Thoracic aorta (tissue), 2 donors: ENCODE measurements around the gene ZDHHC7. TPM values are rescaled to one million over a fixed set of nuclear protein-coding genes. Genes with fewer than 3 reads are reported as not detected.

Experiments used
- ATAC-seq: fragments of 150-250 bp; one replicate; pipeline ENCODE4 v1.8.0; 2017; ENCODE audit warnings: low read depth; ENCODE audit not compliant: insufficient number of reproducible peaks, low FRiP score
- DNase-seq: peaks from one replicate; pipeline ENCODE4 v3.0.0-alpha.2; 2020; ENCODE audit warnings: low spot score
- H3K27ac ChIP-seq, 2 donors: fragments of 200-600 bp; sonication (generic); 1 replicate in 1 of 2; 2 replicates in 1 of 2; pipeline ENCODE4 v1.5.1; 2016; ENCODE audit warnings: mild to moderate bottlenecking in 2 of 2, moderate library complexity in 2 of 2
- H3K27me3 ChIP-seq: fragments of 200-600 bp; sonication (generic); replicated peaks from 2 replicates; pipeline ENCODE4 v1.6.0; 2016; ENCODE audit warnings: mild to moderate bottlenecking; ENCODE audit not compliant: insufficient read depth
- H3K36me3 ChIP-seq: fragments of 200-600 bp; sonication (generic); one replicate; pipeline ENCODE4 v1.5.1; 2016
- H3K4me1 ChIP-seq, 2 donors: fragments of 200-600 bp; sonication (generic); 1 replicate in 1 of 2; 2 replicates in 1 of 2; pipeline versions ENCODE4 v1.5.1 to v1.6.0; 2016; ENCODE audit warnings: low read depth in 2 of 2, mild to moderate bottlenecking in 1 of 2; ENCODE audit not compliant: control insufficient read depth in 1 of 2
- H3K4me3 ChIP-seq: fragments of 200-600 bp; sonication (generic); 2 replicates; pipeline ENCODE4 v1.5.1; 2016; ENCODE audit warnings: mild to moderate bottlenecking
- H3K9me3 ChIP-seq: fragments of 200-600 bp; sonication (generic); 2 replicates; pipeline ENCODE4 v1.5.1; 2016
- CTCF ChIP-seq: fragments of 200-600 bp; sonication (generic); IDR thresholded peaks from one replicate; pipeline ENCODE4 v1.5.1; 2019; ENCODE audit warnings: antibody characterized with exemption
- total RNA-seq, 2 donors: library from RNA; depleted of rRNA; stranded (reverse); fragments of >200 nt; gene quantifications; one replicate each; pipeline versions ENCODE4 v1.1.0 to v1.2.3, GENCODE V29; 2016

Gene ZDHHC7
- total RNA-seq, 2 donors from 2014 or later = 63.7 to 80.8 TPM

- Histone ChIP-seq H3K36me3 (no peaks in the 10 kb centered on the region), H3K27me3 (no peaks in the 10 kb centered on the region), H3K4me3 (no peak overlapping the region), H3K4me1 (peaks cover 18 to 28% of the 10 kb centered on the region in 2 donors), H3K9me3 (no peaks in the 10 kb centered on the region), H3K27ac (no peak overlapping the region)
- no peak for TF ChIP-seq CTCF
- no peak for ATAC-seq
- no peak for DNase-seq
Measured at GRCh38 chr16:85029981-85030401, 18.7 kb upstream of the ZDHHC7 start.

- H3K9me3 ChIP-seq = no peaks in the 10 kb centered on the region
- H3K4me3 ChIP-seq = peak overlapping the region; percentile 95
- DNase-seq (no peak), ATAC-seq (no peak)
- TF ChIP-seq CTCF = no peak
- peaks cover 18 to 28% of the 10 kb centered on the region in 2 donors for H3K4me1 ChIP-seq
- H3K27me3 ChIP-seq = no peaks in the 10 kb centered on the region
- H3K27ac ChIP-seq = peak overlapping the region in 1 of 2 donors; percentile 79
- H3K36me3 ChIP-seq = no peaks in the 10 kb centered on the region
Measured at GRCh38 chr16:85029408-85029784, 18.1 kb upstream of the ZDHHC7 start.

- peak; percentile 48 for ATAC-seq
- Histone ChIP-seq H3K27ac (peak overlapping the region; percentile 16 to 79), H3K27me3 (no peaks in the 10 kb centered on the region), H3K36me3 (no peaks in the 10 kb centered on the region), H3K4me1 (peaks cover 18 to 28% of the 10 kb centered on the region in 2 donors), H3K4me3 (peak overlapping the region; percentile 95), H3K9me3 (no peaks in the 10 kb centered on the region)
- TF ChIP-seq CTCF = no peak
- DNase-seq = no peak
Measured at GRCh38 chr16:85028685-85029407, 17.5 kb upstream of the ZDHHC7 start.

- TF ChIP-seq CTCF = peak; percentile 8
- Histone ChIP-seq H3K36me3 (no peaks in the 10 kb centered on the region), H3K4me1 (peaks cover 18 to 28% of the 10 kb centered on the region in 2 donors), H3K27ac (peak overlapping the region; percentile 31 to 79), H3K9me3 (no peaks in the 10 kb centered on the region), H3K4me3 (peak overlapping the region; percentile 95), H3K27me3 (no peaks in the 10 kb centered on the region)
- DNase-seq (no peak), ATAC-seq (peak; percentile 3)
Measured at GRCh38 chr16:85027958-85028684, 16.8 kb upstream of the ZDHHC7 start.

GRCh38 chr16:85027349-85027957, 16.1 kb upstream of the ZDHHC7 start, which contains the start of gene KIAA0513:
TSS of gene KIAA0513 (plus strand) at chr16:85027795. CDS start at chr16:85067072, 39,277 bp downstream.
- H3K27me3 ChIP-seq = no peaks in the 10 kb centered on the region
- no peaks in the 10 kb centered on the region for H3K9me3 ChIP-seq
- peak within 1 kb of the TSS; percentile 43 to 79 for H3K27ac ChIP-seq
- peak within 1 kb of the TSS; percentile 95 for H3K4me3 ChIP-seq
- H3K36me3 ChIP-seq = no peaks in the 10 kb centered on the region
- DNase-seq = peak; percentile 55
- peaks cover 18 to 28% of the 10 kb centered on the region in 2 donors for H3K4me1 ChIP-seq
- peak; percentile 66 for ATAC-seq
- TF ChIP-seq CTCF = no peak
